HG03354 (cell line): ENCODE data around the gene IFT27.
A peak's percentile ranks its signal among the peaks of the same experiment; 100 is the strongest.

Experiments used
- ATAC-seq: cut with Tn5 transposase; IDR thresholded peaks from one replicate; pipeline ENCODE4 v1.9.1; 2021; ENCODE audit warnings: mild to moderate bottlenecking; ENCODE audit not compliant: unreplicated experiment, poor library complexity, severe bottlenecking

Gene IFT27

GRCh38 chr22:36797911-36798673 is 22.2 kb upstream of the IFT27 start:
- no peak for ATAC-seq

DNA sequence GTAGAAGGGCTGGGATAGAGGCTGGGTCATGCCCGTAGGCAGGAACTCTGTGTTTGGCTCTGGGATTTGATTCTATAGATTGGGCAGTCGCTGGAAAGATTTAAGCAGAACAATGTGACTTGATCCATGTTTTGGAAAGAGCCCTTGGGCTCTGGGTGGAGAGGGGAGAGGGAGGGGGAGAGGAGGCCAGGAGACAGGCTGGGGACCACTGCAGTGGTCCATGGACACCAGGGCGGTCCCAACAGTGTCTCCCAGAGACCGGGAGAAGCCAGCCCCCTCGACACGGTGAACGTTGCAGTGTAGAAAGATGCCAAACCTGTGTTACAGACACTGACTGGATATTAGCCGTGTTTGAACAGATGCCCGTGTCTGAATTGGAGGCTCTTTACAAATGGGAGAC is 21.5 kb upstream of the IFT27 start:
- ATAC-seq, result no peak

DNA sequence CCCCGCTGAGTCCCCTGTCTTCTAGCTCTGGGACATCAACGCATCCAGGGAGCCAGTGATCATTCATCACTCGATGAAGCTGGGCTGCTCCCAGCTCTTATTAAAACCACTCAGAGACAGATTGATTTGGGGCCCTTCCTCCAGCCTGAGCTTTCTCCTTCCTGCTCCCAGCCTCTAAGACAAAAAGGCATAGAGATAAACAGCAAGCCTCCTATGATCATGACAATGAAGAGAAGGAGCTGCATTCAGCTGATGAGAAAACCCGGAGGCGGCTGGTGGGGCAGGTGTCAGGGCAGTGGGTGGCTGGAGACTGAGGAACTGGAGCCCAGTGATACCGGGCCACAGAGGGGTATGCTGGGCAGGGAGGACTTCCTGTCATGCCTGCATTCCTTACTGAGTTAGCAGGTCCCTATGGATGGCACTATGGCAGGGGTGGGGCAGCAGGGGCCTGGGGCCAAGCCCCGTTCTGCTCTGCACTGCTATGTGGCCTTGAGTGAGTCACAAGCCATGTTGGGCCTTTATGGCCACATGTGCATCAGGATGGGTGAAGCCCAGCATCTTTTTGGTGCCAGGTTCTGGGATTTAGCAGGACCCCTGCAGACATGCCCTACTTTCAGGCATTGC is 20.7 kb upstream of the IFT27 start:
- ATAC-seq, result no peak

- no peak for ATAC-seq
Measured at GRCh38 chr22:36795633-36796032, 19.7 kb upstream of the IFT27 start.

GRCh38 chr22:36790648-36791047 is 14.7 kb upstream of the IFT27 start:
- no peak for ATAC-seq

GRCh38 chr22:36787204-36787988 is 11.5 kb upstream of the IFT27 start:
- ATAC-seq, result no peak

GRCh38 chr22:36783743-36784142 is 7.8 kb upstream of the IFT27 start:
- no peak for ATAC-seq

GRCh38 chr22:36781656-36782627 is 6.0 kb upstream of the IFT27 start:
- peak; percentile 70 for ATAC-seq

DNA sequence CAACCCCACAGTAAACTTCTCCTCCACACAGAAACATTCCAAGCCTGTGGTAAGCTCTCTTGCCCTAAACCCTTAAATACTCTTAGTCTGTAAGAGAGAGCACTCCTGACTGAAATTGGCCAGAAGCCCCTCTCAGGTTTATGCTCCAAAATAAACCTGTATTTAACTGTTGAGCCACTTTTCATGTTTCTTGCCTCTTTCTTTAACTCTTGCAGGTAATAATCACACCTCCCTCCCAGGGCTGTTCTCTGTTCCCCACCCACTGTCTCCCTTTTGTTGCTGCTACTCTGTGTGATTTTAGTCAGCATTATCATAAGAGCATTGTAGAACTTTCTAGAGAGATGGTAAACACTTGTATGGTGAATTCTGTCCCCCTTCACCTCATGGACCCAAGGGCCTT is 2.1 kb upstream of the IFT27 start:
- no peak for ATAC-seq

- ATAC-seq, result no peak
Measured at GRCh38 chr22:36776722-36777121, 803 bp upstream of the IFT27 start.

GRCh38 chr22:36775586-36775963 is 344 bp downstream of the IFT27 start:
- ATAC-seq, result peak; percentile 13

GRCh38 chr22:36773935-36774334 is 2.0 kb downstream of the IFT27 start:
- no peak for ATAC-seq

DNA sequence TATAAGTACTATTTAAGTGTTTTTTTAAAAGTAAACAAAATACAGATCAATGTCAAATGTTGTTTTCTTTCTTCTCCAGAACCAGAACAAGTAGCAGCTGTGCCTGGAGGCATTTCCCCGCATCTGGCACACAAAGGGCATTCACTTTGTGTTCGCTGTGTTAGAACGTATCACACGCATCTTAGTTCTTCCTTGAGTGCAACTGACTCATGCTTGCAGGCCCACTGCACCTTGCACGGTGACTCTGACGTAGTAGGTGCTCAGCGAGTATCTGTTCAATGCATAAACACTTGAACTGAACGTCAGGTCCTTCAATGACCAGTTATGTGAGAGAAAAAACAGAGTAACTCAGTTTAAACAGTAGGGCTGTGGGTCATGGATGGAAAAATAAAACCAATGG is 3.5 kb downstream of the IFT27 start:
- ATAC-seq, result no peak

DNA sequence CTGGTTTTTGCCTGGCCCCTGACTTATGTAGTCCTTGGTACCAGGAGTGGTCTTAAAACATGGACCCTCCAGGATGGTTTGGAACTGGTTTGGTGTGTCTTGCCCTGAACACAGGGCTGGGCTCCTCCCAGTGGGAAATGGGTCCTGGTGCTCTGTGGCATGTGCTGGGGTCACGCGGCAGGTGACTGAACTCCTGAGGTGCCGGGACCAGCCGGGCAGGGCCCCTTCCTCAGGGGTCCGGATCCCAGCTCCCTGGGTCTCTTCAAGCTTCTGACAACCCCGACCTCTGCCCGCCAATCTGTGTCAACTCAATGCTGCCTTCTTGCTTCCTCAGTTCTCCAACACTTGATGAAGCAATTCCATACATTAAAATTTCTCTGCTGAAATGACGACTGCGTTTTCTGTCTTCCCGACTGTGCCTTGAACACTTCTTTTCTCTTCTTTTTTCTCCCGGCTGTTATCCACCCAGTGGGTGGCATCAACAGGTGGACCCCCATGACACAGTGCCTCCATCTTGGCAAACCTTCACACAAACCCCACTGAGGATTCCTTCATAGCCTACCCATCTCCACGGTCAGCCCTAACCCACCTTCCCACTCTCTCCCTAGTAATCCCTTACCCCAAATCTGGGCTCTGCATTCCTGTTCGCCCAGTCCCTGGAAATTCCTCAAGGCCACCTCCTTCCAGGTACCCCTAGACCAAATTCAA is 4.4 kb downstream of the IFT27 start:
- ATAC-seq, result no peak

GRCh38 chr22:36770513-36771231 is 5.2 kb downstream of the IFT27 start:
- no peak for ATAC-seq

DNA sequence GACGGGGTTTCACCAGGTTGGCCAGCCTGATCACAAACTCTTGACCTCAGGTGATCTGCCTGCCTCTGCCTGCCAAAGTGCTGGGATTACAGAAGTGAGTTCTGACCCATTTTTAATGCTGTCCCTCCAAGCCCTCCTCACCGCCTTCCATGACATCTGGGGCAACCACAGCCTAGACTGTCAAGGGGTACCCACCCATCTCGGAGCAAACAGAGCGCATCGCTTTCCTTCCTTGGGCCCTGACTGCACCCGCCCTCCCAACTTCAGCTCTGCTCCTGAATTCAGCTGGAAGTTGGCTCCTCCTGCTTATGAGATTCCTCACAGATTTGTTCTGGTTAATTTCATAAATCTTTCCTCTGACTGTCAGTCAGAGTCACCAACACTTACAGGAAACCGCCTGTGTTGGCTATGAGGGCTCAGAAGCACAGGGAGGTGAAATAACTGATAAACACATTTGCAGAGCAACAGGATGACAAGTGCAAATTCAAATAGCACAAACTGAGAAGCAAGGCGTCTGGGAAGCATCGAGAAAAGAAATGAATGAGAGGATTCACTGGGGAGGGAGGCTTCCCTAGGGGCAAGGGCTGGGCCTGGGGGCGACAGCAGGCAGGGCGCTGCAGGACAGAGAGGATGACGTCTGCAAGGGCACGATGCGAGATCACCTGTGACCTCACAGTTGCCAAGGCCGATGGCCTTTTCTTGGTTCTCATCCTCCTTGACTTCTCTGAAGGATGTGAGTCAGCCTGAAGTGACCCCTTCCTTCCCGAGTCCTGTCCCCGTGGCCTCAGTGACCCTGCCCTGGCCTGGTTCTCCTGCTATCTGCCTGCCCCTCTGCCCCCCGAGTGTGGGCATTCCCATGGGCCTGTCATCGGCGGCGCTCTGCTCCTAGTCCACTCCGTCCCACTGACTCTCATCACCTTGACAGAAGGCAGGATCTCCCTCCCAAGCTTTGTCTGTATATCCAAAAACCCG is 6.1 kb downstream of the IFT27 start:
- ATAC-seq, result no peak

DNA sequence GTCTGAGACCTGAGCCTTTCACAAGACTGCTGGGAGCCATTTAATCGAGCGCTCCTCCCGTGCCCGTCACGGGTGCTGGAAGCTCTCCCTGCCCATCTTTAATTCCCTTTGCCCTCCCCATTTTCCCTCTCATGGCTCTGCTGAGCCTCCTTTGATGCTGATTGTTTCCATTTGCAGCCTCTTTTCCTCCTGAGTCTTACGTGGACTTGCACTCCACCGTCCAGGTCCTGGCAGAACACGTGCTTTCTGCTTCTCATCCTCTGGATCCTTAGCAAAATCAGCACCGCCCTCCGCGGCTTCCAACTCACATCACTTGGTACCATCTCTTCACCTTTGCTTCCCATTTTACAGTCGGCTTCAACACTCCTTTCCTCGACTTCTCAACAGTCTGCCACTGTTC is 7.3 kb downstream of the IFT27 start:
- no peak for ATAC-seq
